ENCODE measurements around the gene STMN1.
"Not testable (repeated sequence)": the region's sequence is repeated elsewhere in the genome, so short reads cannot be mapped to it uniquely, and the experiment has no call there.

GRCh38 chr1:25943511-25943910 is 37.3 kb upstream of the STMN1 start:
- TF ChIP-seq CTCF (conservative IDR thresholded peaks at IDR 0.05 in 1 of 2, IDR thresholded peaks at IDR 0.05 in 1 of 2; ENCODE audit: extremely low read depth in 1 of 2, insufficient read depth in 1 of 2, low read depth in 1 of 2, low read length in 2 of 2); EZH2 (IDR thresholded peaks at IDR 0.05; ENCODE audit: borderline replicate concordance, low read length): not testable (repeated sequence)

Measured in mammary epithelial cell (primary cell).